ENCODE results near the gene WDR1. TPM values are rescaled to one million over a fixed set of nuclear protein-coding genes. Genes with fewer than 3 reads are reported as not detected.

The WDR1 gene
- total RNA-seq, 4 donors from 2014 or later, result 196 to 268 (median 246) TPM

DNA sequence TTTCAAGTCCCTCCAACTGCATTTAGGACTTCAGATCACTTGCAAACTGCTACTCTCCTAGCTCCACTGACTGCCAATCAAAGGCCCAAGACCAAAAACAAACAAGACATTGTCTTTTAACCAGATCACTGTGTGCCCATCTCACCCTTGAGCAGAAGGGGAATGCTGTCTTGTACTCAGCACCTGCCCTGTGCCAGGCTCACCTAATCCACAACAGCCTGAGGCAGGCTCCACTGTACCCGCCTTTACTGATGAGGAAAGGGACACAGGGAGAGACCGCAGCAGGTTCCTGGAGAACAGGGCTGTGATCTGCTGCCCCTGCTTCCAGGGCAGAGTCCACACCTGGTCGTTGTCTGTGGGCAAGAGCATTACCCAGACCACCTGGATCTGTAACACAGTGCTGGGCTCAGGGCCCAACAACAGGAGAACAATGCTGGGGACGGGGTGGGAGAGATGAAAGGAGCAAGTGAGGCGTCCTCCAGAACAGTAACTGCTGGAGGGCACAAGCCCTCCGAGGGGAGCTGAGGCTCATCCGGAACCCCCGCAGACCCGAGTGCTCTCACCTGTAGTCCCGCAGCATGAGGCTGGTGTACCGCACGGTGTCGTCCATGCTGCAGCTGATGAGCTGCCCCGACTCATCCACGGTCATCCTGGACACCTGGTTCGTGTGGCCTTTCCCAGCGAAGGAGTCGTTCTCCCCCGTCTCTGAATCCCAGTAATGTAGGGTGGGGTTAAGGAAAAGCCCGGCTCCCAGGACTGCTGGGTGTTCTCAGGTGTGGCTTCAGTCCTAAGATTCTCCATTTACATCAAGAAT is 33.9 kb downstream of the WDR1 start:
- intact Hi-C loops (cut with DNase I; ENCODE audit: low total_unique reads), result no loop called here
- Histone ChIP-seq H3K9me3 (no peaks in the 10 kb centered on the region), H3K27me3 (no peaks in the 10 kb centered on the region), H3K4me1 (no peaks in the 10 kb centered on the region), H3K27ac (no peak overlapping the region), H3K36me3 (peaks cover 0 to 86% (median 44%) of the 10 kb centered on the region in 4 donors), H3K4me3 (no peak overlapping the region)
- peak; percentile 3 for DNase-seq
- 93 to 100% methylated on average over 2 to 20 of the region's 20 CpGs for WGBS, 2 donors (ENCODE audit: low coverage in 1 of 2)
- no peak for TF ChIP-seq EP300 (IDR thresholded peaks at IDR 0.05; ENCODE audit: low read depth)
- no peak for TF ChIP-seq POLR2AphosphoS5 (IDR thresholded peaks at IDR 0.05)
- TF ChIP-seq POLR2A (IDR thresholded peaks at IDR 0.05), result no peak
- TF ChIP-seq, protein P1, sequence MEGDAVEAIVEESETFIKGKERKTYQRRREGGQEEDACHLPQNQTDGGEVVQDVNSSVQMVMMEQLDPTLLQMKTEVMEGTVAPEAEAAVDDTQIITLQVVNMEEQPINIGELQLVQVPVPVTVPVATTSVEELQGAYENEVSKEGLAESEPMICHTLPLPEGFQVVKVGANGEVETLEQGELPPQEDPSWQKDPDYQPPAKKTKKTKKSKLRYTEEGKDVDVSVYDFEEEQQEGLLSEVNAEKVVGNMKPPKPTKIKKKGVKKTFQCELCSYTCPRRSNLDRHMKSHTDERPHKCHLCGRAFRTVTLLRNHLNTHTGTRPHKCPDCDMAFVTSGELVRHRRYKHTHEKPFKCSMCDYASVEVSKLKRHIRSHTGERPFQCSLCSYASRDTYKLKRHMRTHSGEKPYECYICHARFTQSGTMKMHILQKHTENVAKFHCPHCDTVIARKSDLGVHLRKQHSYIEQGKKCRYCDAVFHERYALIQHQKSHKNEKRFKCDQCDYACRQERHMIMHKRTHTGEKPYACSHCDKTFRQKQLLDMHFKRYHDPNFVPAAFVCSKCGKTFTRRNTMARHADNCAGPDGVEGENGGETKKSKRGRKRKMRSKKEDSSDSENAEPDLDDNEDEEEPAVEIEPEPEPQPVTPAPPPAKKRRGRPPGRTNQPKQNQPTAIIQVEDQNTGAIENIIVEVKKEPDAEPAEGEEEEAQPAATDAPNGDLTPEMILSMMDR (IDR thresholded peaks at IDR 0.05), result no peak
- in situ Hi-C loops (cut with MboI; ENCODE audit: low pct_ligation_motif_present in 1 of 4, low pct_unique_long_range_greater_than_20kb in 1 of 4, low sequenced_read_pairs in 3 of 4), result no loop called here

DNA sequence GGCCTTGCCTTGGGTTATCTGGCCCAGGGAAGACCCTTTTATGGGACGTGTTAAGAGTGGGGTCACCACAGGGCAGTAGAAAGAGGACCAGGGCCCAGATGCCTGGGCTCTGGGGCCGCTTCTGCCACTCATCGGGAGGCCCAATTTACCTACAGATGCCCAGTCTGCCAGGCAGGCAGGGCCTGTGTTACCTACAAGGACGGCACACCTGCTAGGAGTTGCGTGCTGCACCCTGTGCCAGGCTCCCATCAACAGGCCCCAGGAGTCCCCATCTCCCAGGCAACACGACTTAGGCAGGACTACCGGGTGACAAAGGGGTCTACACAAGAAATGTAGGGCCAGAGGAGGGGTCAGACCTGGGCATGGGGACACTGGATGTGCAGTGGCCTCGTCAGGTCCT is 34.6 kb downstream of the WDR1 start:
- WGBS, 2 donors (ENCODE audit: low coverage in 1 of 2), result 95% methylated on average over 8 of the region's 8 CpGs; no CpG with 5 or more reads in 1 of the 2 donors
- intact Hi-C loops (cut with DNase I; ENCODE audit: low total_unique reads), result no loop called here
- in situ Hi-C loops (cut with MboI; ENCODE audit: low pct_ligation_motif_present in 1 of 4, low pct_unique_long_range_greater_than_20kb in 1 of 4, low sequenced_read_pairs in 3 of 4), result no loop called here
- Histone ChIP-seq H3K27ac (no peak overlapping the region), H3K9me3 (no peaks in the 10 kb centered on the region), H3K36me3 (peaks cover 0 to 86% (median 44%) of the 10 kb centered on the region in 4 donors), H3K4me1 (no peaks in the 10 kb centered on the region), H3K4me3 (no peak overlapping the region), H3K27me3 (no peaks in the 10 kb centered on the region)
- DNase-seq, result peak; percentile 3
- TF ChIP-seq POLR2A (IDR thresholded peaks at IDR 0.05), result no peak
- TF ChIP-seq, protein P1 (IDR thresholded peaks at IDR 0.05), result no peak
- no peak for TF ChIP-seq EP300 (IDR thresholded peaks at IDR 0.05; ENCODE audit: low read depth)
- TF ChIP-seq POLR2AphosphoS5 (IDR thresholded peaks at IDR 0.05), result no peak

DNA sequence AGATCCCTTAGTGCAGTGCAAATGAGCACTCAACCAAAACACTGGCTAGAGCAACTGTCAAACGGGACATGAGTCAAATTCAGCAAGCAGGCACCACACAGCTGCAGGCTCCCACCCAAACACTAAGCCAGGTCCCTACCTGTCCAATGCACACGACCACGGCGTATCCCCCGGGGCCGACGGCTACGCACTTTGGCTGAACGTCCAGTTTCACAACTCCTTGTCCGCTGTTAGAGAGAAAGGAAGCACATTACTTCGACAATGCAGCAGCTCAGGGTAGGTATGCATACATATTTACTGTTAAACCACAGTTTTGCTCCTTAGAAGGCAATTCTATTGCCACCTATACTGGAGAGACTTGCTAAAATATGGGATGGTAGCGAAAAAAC is 35.4 kb downstream of the WDR1 start:
- 93 to 95% methylated on average over 9 to 12 of the region's 12 CpGs for WGBS, 2 donors (ENCODE audit: low coverage in 1 of 2)
- TF ChIP-seq, protein P1 (IDR thresholded peaks at IDR 0.05), result no peak
- TF ChIP-seq EP300 (IDR thresholded peaks at IDR 0.05; ENCODE audit: low read depth) (no peak), POLR2AphosphoS5 (IDR thresholded peaks at IDR 0.05) (no peak), POLR2A (IDR thresholded peaks at IDR 0.05) (no peak)
- intact Hi-C loops (cut with DNase I; ENCODE audit: low total_unique reads), result no loop called here
- Histone ChIP-seq H3K36me3 (peaks cover 0 to 86% (median 44%) of the 10 kb centered on the region in 4 donors), H3K4me1 (no peaks in the 10 kb centered on the region), H3K9me3 (no peaks in the 10 kb centered on the region), H3K4me3 (no peak overlapping the region), H3K27me3 (no peaks in the 10 kb centered on the region), H3K27ac (no peak overlapping the region)
- in situ Hi-C loops (cut with MboI; ENCODE audit: low pct_ligation_motif_present in 1 of 4, low pct_unique_long_range_greater_than_20kb in 1 of 4, low sequenced_read_pairs in 3 of 4), result no loop called here
- no peak for DNase-seq

DNA sequence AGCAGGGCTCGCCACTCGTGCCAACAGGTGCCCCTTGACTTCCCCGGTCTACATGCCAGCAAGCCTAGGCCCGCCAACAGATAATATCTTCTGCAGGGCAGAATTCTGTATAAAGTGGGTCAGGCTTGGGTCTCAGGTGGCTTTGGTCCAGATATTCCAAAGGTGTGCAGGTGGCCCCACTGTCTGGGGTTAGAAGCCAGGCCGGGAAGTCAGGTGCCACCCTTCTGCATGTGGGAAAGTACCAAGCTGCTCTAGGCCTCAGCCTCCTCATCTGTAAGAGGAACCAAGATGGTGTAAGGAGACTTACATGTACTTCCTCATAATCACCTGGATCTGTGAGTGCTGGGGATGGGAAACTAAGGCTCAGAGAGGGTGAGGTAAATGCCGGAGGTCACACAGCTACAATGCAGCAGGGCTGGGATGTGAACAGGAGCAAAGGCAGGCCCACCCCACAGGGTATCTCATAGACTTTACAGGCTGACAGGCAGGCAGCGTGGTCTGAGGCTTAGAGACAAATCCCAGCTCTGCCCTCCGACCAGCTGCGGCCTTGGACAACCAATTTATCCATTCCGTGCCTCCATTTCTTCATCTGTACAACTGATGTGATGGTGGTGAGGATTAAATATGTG is 35.9 kb downstream of the WDR1 start:
- DNase-seq, result no peak
- H3K4me1 ChIP-seq, result no peaks in the 10 kb centered on the region
- TF ChIP-seq POLR2AphosphoS5 (IDR thresholded peaks at IDR 0.05), result no peak
- no peak for TF ChIP-seq EP300 (IDR thresholded peaks at IDR 0.05; ENCODE audit: low read depth)
- TF ChIP-seq POLR2A (IDR thresholded peaks at IDR 0.05), result no peak
- TF ChIP-seq, protein P1 (IDR thresholded peaks at IDR 0.05), result no peak
- no peaks in the 10 kb centered on the region for H3K27me3 ChIP-seq
- 80 to 96% methylated on average over 1 to 10 of the region's 10 CpGs for WGBS, 2 donors (ENCODE audit: low coverage in 1 of 2)
- H3K27ac ChIP-seq, result no peak overlapping the region
- intact Hi-C loops (cut with DNase I; ENCODE audit: low total_unique reads), result no loop called here
- H3K4me3 ChIP-seq, result no peak overlapping the region
- peaks cover 0 to 83% (median 43%) of the 10 kb centered on the region in 4 donors for H3K36me3 ChIP-seq
- H3K9me3 ChIP-seq, result no peaks in the 10 kb centered on the region
- in situ Hi-C loops (cut with MboI; ENCODE audit: low pct_ligation_motif_present in 1 of 4, low pct_unique_long_range_greater_than_20kb in 1 of 4, low sequenced_read_pairs in 3 of 4), result no loop called here

Data from transverse colon (tissue), 4 donors.